AG09309 (cell line): ENCODE results near the gene AKNA.

Source experiments
- DNase-seq: peaks from one replicate; pipeline ENCODE4 v3.0.0-alpha.2; 2010; ENCODE audit warnings: low read depth
- H3K4me3 ChIP-seq: 2 replicates; pipeline ENCODE4 v1.5.1; 2011; ENCODE audit warnings: mild to moderate bottlenecking, low read depth, low read length, moderate library complexity; ENCODE audit not compliant: control insufficient read depth
- CTCF ChIP-seq: IDR thresholded peaks from 2 replicates; pipeline ENCODE4 v1.5.1; 2011; ENCODE audit warnings: mild to moderate bottlenecking, low read depth, low read length, inconsistent platforms; ENCODE audit not compliant: insufficient read depth, control insufficient read depth; ENCODE audit errors: missing control alignments

The AKNA gene

GRCh38 chr9:114290561-114290986 lies 97.2 kb downstream of the AKNA start:
- DNase-seq, result no peak

GRCh38 chr9:114289571-114290481 lies 98.0 kb downstream of the AKNA start:
- no peak for DNase-seq
- H3K4me3 ChIP-seq, result no peak overlapping the region
- no peak for TF ChIP-seq CTCF

More at GRCh38 chr9:114290561-114290986, 97.2 kb downstream of the AKNA start:
- H3K4me3 ChIP-seq, result no peak overlapping the region
- TF ChIP-seq CTCF, result no peak

GRCh38 chr9:114289106-114289505 lies 98.7 kb downstream of the AKNA start:
- H3K4me3 ChIP-seq, result no peak overlapping the region
- no peak for DNase-seq
- no peak for TF ChIP-seq CTCF

GRCh38 chr9:114288193-114289091 lies 99.3 kb downstream of the AKNA start:
- H3K4me3 ChIP-seq, result no peak overlapping the region
- DNase-seq, result no peak
- peak; percentile 17 for TF ChIP-seq CTCF

GRCh38 chr9:114287763-114288192 lies 100.0 kb downstream of the AKNA start:
- no peak overlapping the region for H3K4me3 ChIP-seq
- DNase-seq, result no peak
- no peak for TF ChIP-seq CTCF

GRCh38 chr9:114287001-114287762 lies 100.6 kb downstream of the AKNA start:
- no peak for DNase-seq
- no peak for TF ChIP-seq CTCF

More at GRCh38 chr9:114287001-114287762, 100.6 kb downstream of the AKNA start:
- H3K4me3 ChIP-seq, result no peak overlapping the region
